Testis (tissue), 5 donors: ENCODE measurements around the gene KATNB1. TPM values are rescaled to one million over a fixed set of nuclear protein-coding genes. Genes with fewer than 3 reads are reported as not detected.

ENCODE experiments used
- DNase-seq: peaks from one replicate; pipeline ENCODE4 v3.0.0-alpha.2; 2019
- H3K27ac ChIP-seq, 2 donors: fragments of 200-600 bp; sonication (generic); one replicate each; pipeline ENCODE4 v1.5.1; 2019
- H3K27me3 ChIP-seq: fragments of 200-600 bp; sonication (generic); one replicate; pipeline ENCODE4 v1.5.1; 2019
- H3K36me3 ChIP-seq: fragments of 200-600 bp; sonication (generic); one replicate; pipeline ENCODE4 v1.5.1; 2017; ENCODE audit warnings: low read depth; ENCODE audit errors: missing control alignments
- H3K4me1 ChIP-seq: fragments of 200-600 bp; sonication (generic); one replicate; pipeline ENCODE4 v1.5.1; 2019
- H3K4me3 ChIP-seq, 2 donors: fragments of 200-600 bp; sonication (generic); one replicate each; pipeline ENCODE4 v1.5.1; 2017 to 2019
- H3K9me3 ChIP-seq: fragments of 200-600 bp; sonication (generic); one replicate; pipeline ENCODE4 v1.5.1; 2017
- POLR2A ChIP-seq: fragments of 450-650 bp; IDR thresholded peaks from one replicate; pipeline ENCODE4 v1.6.1; 2017; ENCODE audit warnings: antibody characterized with exemption, mild to moderate bottlenecking, moderate library complexity
- WGBS, 2 donors: methylation state at CpG; one replicate each; pipeline ENCODE4 v1.1.5; 2018; 5-methylcytosine and 5-hydroxymethylcytosine counted together
- intact Hi-C: fragments of 100-400 bp; cut with DNase I; formaldehyde crosslinking; loops from one replicate; pipeline ENCODE4 v1.15.1; 2023; ENCODE audit warnings: low total_unique reads
- long read RNA-seq, 2 donors: transcript quantifications; one replicate each; lab custom pipeline, GENCODE V29; 2026
- polyA plus RNA-seq: library from polyadenylated mRNA; stranded (reverse); fragments of 350-450 nt; fragmentation: Illumina TruSeq; extraction: RNeasy Lipid Tissue Mini Kit (QIAGEN cat#74804); gene quantifications from one replicate; pipeline ENCODE4 v1.2.3, GENCODE V29; 2014; ENCODE audit warnings: low read depth, low replicate concordance; ENCODE audit not compliant: insufficient read depth
- total RNA-seq, 2 donors: library from RNA; depleted of rRNA; stranded (reverse); fragments of >200 nt; gene quantifications; one replicate each; pipeline ENCODE4 v1.2.3, GENCODE V29; 2016
- TF ChIP-seq, protein P1 (sequence below), 3 experiments: fragments of 450-650 bp in 2 of 3; fragments of 200-600 bp in 1 of 3; sonication (generic) in 1 of 3; IDR thresholded peaks; one replicate each; pipeline ENCODE4 v1.5.1; 2016 to 2019; ENCODE audit warnings: antibody characterized with exemption in 3 of 3, mild to moderate bottlenecking in 2 of 3, moderate library complexity in 1 of 3

KATNB1 gene, protein sequence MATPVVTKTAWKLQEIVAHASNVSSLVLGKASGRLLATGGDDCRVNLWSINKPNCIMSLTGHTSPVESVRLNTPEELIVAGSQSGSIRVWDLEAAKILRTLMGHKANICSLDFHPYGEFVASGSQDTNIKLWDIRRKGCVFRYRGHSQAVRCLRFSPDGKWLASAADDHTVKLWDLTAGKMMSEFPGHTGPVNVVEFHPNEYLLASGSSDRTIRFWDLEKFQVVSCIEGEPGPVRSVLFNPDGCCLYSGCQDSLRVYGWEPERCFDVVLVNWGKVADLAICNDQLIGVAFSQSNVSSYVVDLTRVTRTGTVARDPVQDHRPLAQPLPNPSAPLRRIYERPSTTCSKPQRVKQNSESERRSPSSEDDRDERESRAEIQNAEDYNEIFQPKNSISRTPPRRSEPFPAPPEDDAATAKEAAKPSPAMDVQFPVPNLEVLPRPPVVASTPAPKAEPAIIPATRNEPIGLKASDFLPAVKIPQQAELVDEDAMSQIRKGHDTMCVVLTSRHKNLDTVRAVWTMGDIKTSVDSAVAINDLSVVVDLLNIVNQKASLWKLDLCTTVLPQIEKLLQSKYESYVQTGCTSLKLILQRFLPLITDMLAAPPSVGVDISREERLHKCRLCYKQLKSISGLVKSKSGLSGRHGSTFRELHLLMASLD
- total RNA-seq (10 to 100 TPM; 52.7 to 53.5 TPM), polyA plus RNA-seq (105 TPM)
- long read RNA-seq, donor 1, result 0 reads
- long read RNA-seq, donor 2, partial matches to known transcripts, result 0 of 3 reads
- long read RNA-seq, donor 2, other reads (novel, unspliced or antisense), result 0 of 3 reads

DNA sequence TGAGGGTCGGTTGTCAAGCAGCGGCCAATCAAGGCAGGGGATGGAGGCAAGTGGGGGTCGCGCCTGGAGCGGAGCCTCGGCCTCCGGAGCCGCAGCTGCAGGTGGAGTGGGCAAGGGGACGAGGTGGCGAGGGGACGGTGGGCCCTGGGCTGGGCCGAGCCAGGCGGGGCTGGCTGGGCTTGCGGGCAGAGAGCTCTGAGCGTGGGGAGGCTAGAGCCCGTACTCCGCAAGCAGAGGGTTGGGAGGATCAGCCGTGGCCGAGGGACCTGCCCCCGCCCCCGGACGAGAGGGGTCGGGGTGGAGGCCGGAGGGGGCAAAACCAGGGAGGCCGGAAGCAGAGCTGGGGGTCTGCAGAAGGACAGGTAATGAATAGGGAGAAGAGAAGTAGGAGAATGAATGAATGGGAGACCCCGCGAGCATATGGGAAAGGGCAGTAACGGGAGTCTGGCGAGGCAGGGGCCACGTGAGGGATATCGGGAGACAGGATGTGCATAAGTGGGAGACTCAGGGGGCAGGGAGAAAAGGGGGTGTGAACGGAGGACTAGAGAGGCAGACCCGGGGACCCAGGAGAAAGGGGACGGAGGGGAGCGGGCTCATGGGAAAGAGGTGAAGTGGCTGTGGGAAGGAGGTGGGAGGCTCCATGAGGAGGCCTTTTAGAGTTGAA lies at the start of gene KATNB1:
KATNB1 (plus strand) TSS at position 16 of the 664 bp plus-strand sequence. CDS start 1,474 bp downstream, outside the sequence.
- Histone ChIP-seq H3K27me3 (no peaks in the 10 kb centered on the region), H3K9me3 (no peaks in the 10 kb centered on the region), H3K4me3 (peak within 1 kb of the TSS; percentile 76 to 89), H3K27ac (peak within 1 kb of the TSS; percentile 78 to 88), H3K4me1 (peaks cover 5% of the 10 kb centered on the region), H3K36me3 (no peaks in the 10 kb centered on the region)
- TF ChIP-seq, protein P1, sequence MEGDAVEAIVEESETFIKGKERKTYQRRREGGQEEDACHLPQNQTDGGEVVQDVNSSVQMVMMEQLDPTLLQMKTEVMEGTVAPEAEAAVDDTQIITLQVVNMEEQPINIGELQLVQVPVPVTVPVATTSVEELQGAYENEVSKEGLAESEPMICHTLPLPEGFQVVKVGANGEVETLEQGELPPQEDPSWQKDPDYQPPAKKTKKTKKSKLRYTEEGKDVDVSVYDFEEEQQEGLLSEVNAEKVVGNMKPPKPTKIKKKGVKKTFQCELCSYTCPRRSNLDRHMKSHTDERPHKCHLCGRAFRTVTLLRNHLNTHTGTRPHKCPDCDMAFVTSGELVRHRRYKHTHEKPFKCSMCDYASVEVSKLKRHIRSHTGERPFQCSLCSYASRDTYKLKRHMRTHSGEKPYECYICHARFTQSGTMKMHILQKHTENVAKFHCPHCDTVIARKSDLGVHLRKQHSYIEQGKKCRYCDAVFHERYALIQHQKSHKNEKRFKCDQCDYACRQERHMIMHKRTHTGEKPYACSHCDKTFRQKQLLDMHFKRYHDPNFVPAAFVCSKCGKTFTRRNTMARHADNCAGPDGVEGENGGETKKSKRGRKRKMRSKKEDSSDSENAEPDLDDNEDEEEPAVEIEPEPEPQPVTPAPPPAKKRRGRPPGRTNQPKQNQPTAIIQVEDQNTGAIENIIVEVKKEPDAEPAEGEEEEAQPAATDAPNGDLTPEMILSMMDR (IDR thresholded peaks at IDR 0.05), result no peak
- TF ChIP-seq POLR2A, result no peak
- intact Hi-C loops, result no loop called here
- DNase-seq, result no peak
- 1% methylated on average over 32 to 35 of the region's 35 CpGs for WGBS, 2 donors

DNA sequence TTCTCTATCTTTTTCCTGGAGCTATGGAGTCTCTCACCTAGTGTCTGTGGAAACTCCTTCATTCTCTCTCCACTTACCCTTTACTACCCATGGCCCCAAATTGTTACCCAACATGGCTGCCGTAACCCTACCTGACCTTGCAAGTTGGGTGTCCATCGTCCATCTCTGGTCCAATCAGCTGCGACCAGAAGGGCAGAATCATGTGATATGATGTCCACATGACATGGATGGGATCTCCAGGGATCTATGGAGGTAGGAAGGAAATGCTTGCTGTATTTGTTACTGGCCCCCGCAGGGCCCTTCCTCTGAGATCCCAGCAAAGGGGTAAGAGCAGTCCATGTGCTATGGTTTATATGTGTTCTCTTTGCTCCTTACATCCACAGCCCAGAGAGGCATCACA lies 49.0 kb upstream of the KATNB1 start:
- WGBS, 2 donors, result 61 to 70% methylated on average over 4 of the region's 4 CpGs
- intact Hi-C loops, result no loop called here
- H3K27ac ChIP-seq, result no peak overlapping the region
- no peaks in the 10 kb centered on the region for H3K27me3 ChIP-seq
- H3K4me3 ChIP-seq, result no peak overlapping the region
- TF ChIP-seq POLR2A, result no peak
- TF ChIP-seq, protein P1 (IDR thresholded peaks at IDR 0.05), result no peak
- H3K9me3 ChIP-seq, result no peaks in the 10 kb centered on the region
- H3K36me3 ChIP-seq, result no peaks in the 10 kb centered on the region
- DNase-seq, result no peak
- H3K4me1 ChIP-seq, result no peaks in the 10 kb centered on the region

DNA sequence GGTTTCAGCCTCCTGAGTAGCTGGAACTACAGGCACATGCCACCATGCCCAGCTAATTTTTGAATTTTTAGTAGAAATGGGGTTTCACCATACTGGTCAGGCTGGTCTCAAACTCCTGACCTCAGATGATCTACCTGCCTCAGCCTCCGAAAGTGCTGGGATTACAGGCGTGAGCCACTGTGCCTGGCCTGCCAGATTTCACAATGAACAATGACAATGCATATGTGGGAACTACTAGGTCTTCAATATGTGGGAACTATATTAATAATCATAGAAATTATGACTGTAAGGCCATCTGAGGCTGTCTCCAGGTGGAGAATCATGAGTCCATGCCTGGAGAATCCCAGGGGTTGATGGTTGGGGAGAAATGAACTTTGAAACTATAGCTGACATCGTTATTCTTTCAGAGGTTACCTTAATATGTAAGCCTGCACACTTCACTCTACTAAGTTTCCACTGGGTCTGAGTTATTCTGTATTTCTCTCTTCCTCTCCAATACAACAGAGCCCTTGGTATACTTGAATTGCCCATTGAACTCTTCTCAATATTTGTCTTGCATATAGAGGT lies 48.1 kb upstream of the KATNB1 start:
- Histone ChIP-seq H3K9me3 (no peaks in the 10 kb centered on the region), H3K4me1 (no peaks in the 10 kb centered on the region), H3K4me3 (no peak overlapping the region), H3K36me3 (no peaks in the 10 kb centered on the region), H3K27me3 (no peaks in the 10 kb centered on the region), H3K27ac (no peak overlapping the region)
- TF ChIP-seq POLR2A, result no peak
- TF ChIP-seq, protein P1 (IDR thresholded peaks at IDR 0.05), result no peak
- intact Hi-C loops, result no loop called here
- no peak for DNase-seq
- 89 to 92% methylated on average over 3 of the region's 3 CpGs for WGBS, 2 donors

DNA sequence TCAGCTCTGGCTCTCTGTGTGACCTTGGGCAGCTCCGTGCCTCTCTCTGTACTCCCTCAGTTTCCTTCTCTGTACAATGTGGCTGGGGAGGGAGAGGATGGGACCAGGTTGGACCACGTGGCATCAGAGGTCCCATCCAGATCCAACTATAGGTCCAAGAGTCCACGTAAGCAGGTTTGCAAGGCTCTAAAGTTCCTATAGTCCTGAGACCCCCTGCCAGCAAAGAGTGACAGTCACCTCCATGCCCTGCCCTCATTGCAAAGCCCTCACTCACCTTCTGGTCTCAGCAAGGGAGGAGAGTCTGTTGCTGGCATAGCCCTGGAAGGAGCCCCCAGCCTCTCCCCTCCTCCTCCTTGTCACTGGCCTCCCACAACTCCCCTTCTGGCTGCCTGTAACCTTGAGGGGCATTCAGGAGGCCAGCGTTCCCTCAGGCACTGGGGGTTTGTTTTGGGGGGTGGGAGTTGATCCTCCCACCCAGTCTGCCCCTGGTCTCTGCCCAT lies 47.0 kb upstream of the KATNB1 start:
- Histone ChIP-seq H3K36me3 (no peaks in the 10 kb centered on the region), H3K4me1 (no peaks in the 10 kb centered on the region), H3K9me3 (no peaks in the 10 kb centered on the region), H3K27me3 (no peaks in the 10 kb centered on the region), H3K4me3 (no peak overlapping the region), H3K27ac (no peak overlapping the region)
- WGBS, 2 donors, result 68 to 72% methylated on average over 4 of the region's 4 CpGs
- no peak for DNase-seq
- intact Hi-C loops, result no loop called here
- no peak for TF ChIP-seq POLR2A
- TF ChIP-seq, protein P1 (IDR thresholded peaks at IDR 0.05), result no peak
